CD14-positive monocyte (primary cell): ENCODE data around the gene NACC1. TPM values are rescaled to one million over a fixed set of nuclear protein-coding genes. Genes with fewer than 3 reads are reported as not detected.

Source experiments
- DNase-seq, 3 donors: peaks; one replicate each; pipeline ENCODE4 v3.0.0-alpha.2; 2011 to 2022
- H2AFZ ChIP-seq: 2 replicates; pipeline ENCODE4 v1.6.0; 2012; ENCODE audit warnings: mild to moderate bottlenecking, low read depth, low read length, inconsistent platforms; ENCODE audit not compliant: insufficient read depth, poor library complexity, severe bottlenecking
- H3K27ac ChIP-seq, 2 donors: 1 replicate in 1 of 2; 2 replicates in 1 of 2; pipeline ENCODE4 v1.5.1; 2012 to 2013; ENCODE audit warnings: low read length in 2 of 2, control low read depth in 1 of 2, inconsistent platforms in 1 of 2, low read depth in 1 of 2, mild to moderate bottlenecking in 1 of 2
- H3K27me3 ChIP-seq, 2 donors: one replicate each; pipeline versions ENCODE4 v1.6.0 to v1.6.1; 2011 to 2013; ENCODE audit warnings: low read length in 2 of 2; ENCODE audit not compliant: control insufficient read depth in 2 of 2, insufficient read depth in 2 of 2
- H3K36me3 ChIP-seq, 2 donors: replicated peaks in 1 of 2; 1 replicate in 1 of 2; 2 replicates in 1 of 2; pipeline versions ENCODE4 v1.5.1 to v1.6.1; 2012 to 2013; ENCODE audit warnings: low read length in 2 of 2, control low read depth in 1 of 2, inconsistent platforms in 1 of 2, mild to moderate bottlenecking in 1 of 2; ENCODE audit not compliant: insufficient read depth in 2 of 2, control insufficient read depth in 1 of 2
- H3K4me1 ChIP-seq, 2 donors: 1 replicate in 1 of 2; 2 replicates in 1 of 2; pipeline versions ENCODE4 v1.5.1 to v1.6.1; 2012 to 2013; ENCODE audit warnings: low read length in 2 of 2, control low read depth in 1 of 2, inconsistent platforms in 1 of 2, mild to moderate bottlenecking in 1 of 2, moderate library complexity in 1 of 2; ENCODE audit not compliant: insufficient read depth in 2 of 2, control insufficient read depth in 1 of 2
- H3K4me2 ChIP-seq: replicated peaks from 2 replicates; pipeline ENCODE3; 2012; ENCODE audit warnings: low read length, moderate library complexity, mild to moderate bottlenecking; ENCODE audit not compliant: poor library complexity, severe bottlenecking; ENCODE audit errors: extremely low read depth
- H3K4me3 ChIP-seq, 3 experiments: fragments of 200-600 bp in 1 of 3; sonication (generic) in 1 of 3; replicated peaks in 1 of 3; 1 replicate in 2 of 3; 2 replicates in 1 of 3; pipeline ENCODE4 v1.5.1; 2011 to 2013; ENCODE audit warnings: low read length in 3 of 3, mild to moderate bottlenecking in 3 of 3, control low read depth in 2 of 3, low read depth in 2 of 3, inconsistent platforms in 1 of 3, moderate library complexity in 1 of 3
- H3K79me2 ChIP-seq: 2 replicates; pipeline ENCODE4 v1.6.0; 2012; ENCODE audit warnings: mild to moderate bottlenecking, control low read depth, inconsistent platforms, low read length, moderate library complexity; ENCODE audit not compliant: insufficient read depth
- H3K9ac ChIP-seq: 2 replicates; pipeline ENCODE4 v1.6.0; 2017; ENCODE audit warnings: low read length, mild to moderate bottlenecking; ENCODE audit not compliant: insufficient read depth, poor library complexity, severe bottlenecking
- H3K9me3 ChIP-seq, 2 donors: replicated peaks in 1 of 2; 1 replicate in 1 of 2; 2 replicates in 1 of 2; pipeline versions ENCODE4 v1.5.1 to v1.6.1; 2012 to 2013; ENCODE audit warnings: low read length in 2 of 2, control low read depth in 1 of 2; ENCODE audit not compliant: control insufficient read depth in 1 of 2, insufficient read depth in 1 of 2
- H4K20me1 ChIP-seq: 2 replicates; pipeline ENCODE4 v1.6.0; 2012; ENCODE audit warnings: mild to moderate bottlenecking, low read length, control low read depth, moderate library complexity; ENCODE audit not compliant: insufficient read depth
- H3K27ac Mint-ChIP-seq, 7 donors: one replicate each; pipeline ENCODE4 v1.8.0; 2020; ENCODE audit warnings: mild to moderate bottlenecking in 7 of 7, mixed read lengths in 7 of 7, moderate library complexity in 6 of 7, inconsistent platforms in 2 of 7
- H3K27me3 Mint-ChIP-seq, 3 donors: one replicate each; pipeline ENCODE4 v1.8.0; 2021 to 2022; ENCODE audit warnings: low read depth in 3 of 3, mild to moderate bottlenecking in 3 of 3, mixed read lengths in 3 of 3, moderate library complexity in 3 of 3, inconsistent platforms in 1 of 3
- H3K36me3 Mint-ChIP-seq, 2 donors: one replicate each; pipeline ENCODE4 v1.8.0; 2020; ENCODE audit warnings: mixed read lengths in 2 of 2, inconsistent platforms in 1 of 2, mild to moderate bottlenecking in 1 of 2
- H3K4me1 Mint-ChIP-seq: one replicate; pipeline ENCODE4 v1.8.0; 2020; ENCODE audit warnings: mild to moderate bottlenecking, mixed read lengths
- H3K4me3 Mint-ChIP-seq, 2 donors: one replicate each; pipeline ENCODE4 v1.8.0; 2020; ENCODE audit warnings: mild to moderate bottlenecking in 2 of 2, mixed read lengths in 2 of 2, moderate library complexity in 1 of 2
- H3K9me3 Mint-ChIP-seq, 7 donors: one replicate each; pipeline ENCODE4 v1.8.0; 2020 to 2022; ENCODE audit warnings: mixed read lengths in 7 of 7, mild to moderate bottlenecking in 6 of 7, moderate library complexity in 6 of 7, inconsistent platforms in 2 of 7
- CTCF ChIP-seq: fragments of 200-600 bp; IDR thresholded peaks from one replicate; pipeline ENCODE4 v1.8.0; 2022; ENCODE audit warnings: antibody characterized with exemption, mild to moderate bottlenecking
- WGBS: methylation state at CpG from one replicate; pipeline ENCODE4 v1.1.5; 2013; ENCODE audit warnings: missing lambda C conversion rate; ENCODE audit not compliant: insufficient coverage; 5-methylcytosine and 5-hydroxymethylcytosine counted together
- intact Hi-C, 2 donors: fragments of 100-400 bp; cut with micrococcal nuclease; formaldehyde crosslinking; loops; one replicate each; pipeline versions ENCODE4 v1.15.0 to v1.15.1; 2023
- polyA plus RNA-seq, 3 donors: library from polyadenylated mRNA; depleted of rRNA in 1 of 3; unstranded in 2 of 3; stranded (reverse) in 1 of 3; fragments of 300-500 nt in 2 of 3; fragments of >200 nt in 1 of 3; fragmentation: Illumina TruSeq in 2 of 3; gene quantifications; 1 replicate in 2 of 3; 2 replicates in 1 of 3; pipeline ENCODE4 v1.2.3, GENCODE V29; 2012 to 2021

Gene NACC1
- polyA plus RNA-seq, 3 donors, result 1.1 to 20.1 (median 2.2) TPM

GRCh38 chr19:13151605-13152355 is 33.7 kb downstream of the NACC1 start:
- Histone ChIP-seq H3K27me3 (no peaks in the 10 kb centered on the region), H3K27ac (peak overlapping the region; percentile 95 to 97), H3K4me3 (peak overlapping the region; percentile 90 to 100 (median 99)), H3K9me3 (no peaks in the 10 kb centered on the region), H3K4me2 (peak overlapping the region; percentile 86), H3K36me3 (peaks cover 0 to 12% of the 10 kb centered on the region in 2 donors), H3K4me1 (peaks cover 40 to 52% of the 10 kb centered on the region in 2 donors), H4K20me1 (peaks cover 49% of the 10 kb centered on the region), H3K79me2 (peaks cover 69% of the 10 kb centered on the region), H2AFZ (peak overlapping the region; percentile 47), H3K9ac (peak overlapping the region; percentile 99)
- WGBS, result under 1% methylated on average over 55 of the region's 71 CpGs
- TF ChIP-seq CTCF, result no peak
- DNase-seq, result peak; percentile 96 to 98 (median 96)
- intact Hi-C loops, result loop anchor here (2.0 to 10.0 kb wide), 6 partner anchors 15 to 693 kb away; partner anchors contain the start of genes LYL1 (in 2 of the 2), JUNB (in 1 of the 2), NACC1 (in 1 of the 2) and RAD23A (in 1 of the 2)
- Mint-ChIP-seq H3K27me3 (peaks cover 0 to 15% (median 4%) of the 10 kb centered on the region in 3 donors), H3K27ac (peak overlapping the region; percentile 98 to 99 (median 99)), H3K4me3 (peak overlapping the region; percentile 98 to 99), H3K36me3 (peaks cover 6 to 21% of the 10 kb centered on the region in 2 donors), H3K4me1 (peaks cover 39% of the 10 kb centered on the region), H3K9me3 (peaks cover 0 to 14% (median 8%) of the 10 kb centered on the region in 7 donors)

GRCh38 chr19:13152356-13152973 is 34.4 kb downstream of the NACC1 start:
- H3K79me2 ChIP-seq, result peaks cover 66% of the 10 kb centered on the region
- Mint-ChIP-seq H3K27me3 (peaks cover 0 to 14% (median 2%) of the 10 kb centered on the region in 3 donors), H3K36me3 (peaks cover 6 to 21% of the 10 kb centered on the region in 2 donors), H3K9me3 (peaks cover 0 to 12% (median 7%) of the 10 kb centered on the region in 7 donors), H3K4me3 (peak overlapping the region; percentile 98 to 99), H3K27ac (peak overlapping the region; percentile 96 to 99 (median 98)), H3K4me1 (peaks cover 40% of the 10 kb centered on the region)
- H3K9ac ChIP-seq, result peak overlapping the region; percentile 99
- no peak for TF ChIP-seq CTCF
- H3K27me3 ChIP-seq, result no peaks in the 10 kb centered on the region
- 0% methylated on average over 18 of the region's 25 CpGs for WGBS
- H4K20me1 ChIP-seq, result peaks cover 49% of the 10 kb centered on the region
- peak overlapping the region; percentile 86 for H3K4me2 ChIP-seq
- DNase-seq, result peak in 1 of 3 donors; percentile 9
- H3K27ac ChIP-seq, result peak overlapping the region; percentile 95 to 96
- H3K9me3 ChIP-seq, result no peaks in the 10 kb centered on the region
- peak overlapping the region; percentile 47 for H2AFZ ChIP-seq
- H3K4me3 ChIP-seq, result peak overlapping the region; percentile 90 to 100 (median 99)
- H3K4me1 ChIP-seq, result peaks cover 42 to 52% of the 10 kb centered on the region in 2 donors
- intact Hi-C loops, result loop anchor here (2.0 to 10.0 kb wide), 6 partner anchors 14 to 692 kb away; partner anchors contain the start of genes LYL1 (in 2 of the 2), JUNB (in 1 of the 2), NACC1 (in 1 of the 2) and RAD23A (in 1 of the 2)
- H3K36me3 ChIP-seq, result peaks cover 0 to 12% of the 10 kb centered on the region in 2 donors
